Colonic mucosa (tissue), 4 donors: ENCODE data around the gene RAVER2. TPM values are rescaled to one million over a fixed set of nuclear protein-coding genes. Genes with fewer than 3 reads are reported as not detected.
"Not testable (repeated sequence)": the region's sequence is repeated elsewhere in the genome, so short reads cannot be mapped to it uniquely, and the experiment has no call there.

ENCODE experiments used
- DNase-seq: peaks from one replicate; pipeline ENCODE4 v3.0.0-alpha.2; 2020
- H3K27ac ChIP-seq: fragments of 200-600 bp; one replicate; pipeline ENCODE4 v1.8.0; 2021
- H3K27me3 ChIP-seq: fragments of 200-600 bp; one replicate; pipeline ENCODE4 v1.8.0; 2021
- H3K36me3 ChIP-seq: fragments of 200-600 bp; one replicate; pipeline ENCODE4 v1.8.0; 2021
- H3K4me1 ChIP-seq: fragments of 200-600 bp; one replicate; pipeline ENCODE4 v1.8.0; 2021; ENCODE audit warnings: mild to moderate bottlenecking
- H3K4me3 ChIP-seq: fragments of 200-600 bp; one replicate; pipeline ENCODE4 v1.8.0; 2021
- H3K9ac ChIP-seq, 2 donors: one replicate each; pipeline ENCODE4 v1.7.0; 2013; ENCODE audit warnings: control low read depth in 2 of 2, low read depth in 2 of 2, low read length in 2 of 2
- H3K9me3 ChIP-seq: fragments of 200-600 bp; one replicate; pipeline ENCODE4 v1.8.0; 2021
- intact Hi-C: fragments of 100-400 bp; cut with DNase I; formaldehyde crosslinking; loops from one replicate; pipeline ENCODE4 v1.14.1; 2022
- total RNA-seq, 2 donors: library from RNA; stranded (reverse); fragmentation: NEBNext Ultra II Directional in 1 of 2; extraction: Animal tissue kit (Norgen Biotek cat#: 25700) in 1 of 2; gene quantifications; one replicate each; pipeline ENCODE4 v1.2.1, GENCODE V29; 2021
- TF ChIP-seq, protein P1 (sequence below): fragments of 200-600 bp; IDR thresholded peaks from one replicate; pipeline ENCODE4 v1.8.0; 2022; ENCODE audit warnings: antibody characterized with exemption, mild to moderate bottlenecking
- donor health status: healthy.
- donor health status: DM: no; HTN: no; CAD: no.
- donor health status: DM: no; HTN: no; CAD: no.

The RAVER2 gene
- total RNA-seq, 2 donors from 2014 or later: 43.0 to 58.6 TPM

GRCh38 chr1:64721576-64722145 is 23.2 kb upstream of the RAVER2 start:
- H3K36me3 ChIP-seq: no peaks in the 10 kb centered on the region
- no peak overlapping the region for H3K4me3 ChIP-seq
- intact Hi-C loops: no loop called here
- H3K27me3 ChIP-seq: no peaks in the 10 kb centered on the region
- H3K9me3 ChIP-seq: no peaks in the 10 kb centered on the region
- H3K4me1 ChIP-seq: no peaks in the 10 kb centered on the region
- DNase-seq: no peak
- no peak overlapping the region for H3K9ac ChIP-seq
- no peak overlapping the region for H3K27ac ChIP-seq
- TF ChIP-seq, protein P1, sequence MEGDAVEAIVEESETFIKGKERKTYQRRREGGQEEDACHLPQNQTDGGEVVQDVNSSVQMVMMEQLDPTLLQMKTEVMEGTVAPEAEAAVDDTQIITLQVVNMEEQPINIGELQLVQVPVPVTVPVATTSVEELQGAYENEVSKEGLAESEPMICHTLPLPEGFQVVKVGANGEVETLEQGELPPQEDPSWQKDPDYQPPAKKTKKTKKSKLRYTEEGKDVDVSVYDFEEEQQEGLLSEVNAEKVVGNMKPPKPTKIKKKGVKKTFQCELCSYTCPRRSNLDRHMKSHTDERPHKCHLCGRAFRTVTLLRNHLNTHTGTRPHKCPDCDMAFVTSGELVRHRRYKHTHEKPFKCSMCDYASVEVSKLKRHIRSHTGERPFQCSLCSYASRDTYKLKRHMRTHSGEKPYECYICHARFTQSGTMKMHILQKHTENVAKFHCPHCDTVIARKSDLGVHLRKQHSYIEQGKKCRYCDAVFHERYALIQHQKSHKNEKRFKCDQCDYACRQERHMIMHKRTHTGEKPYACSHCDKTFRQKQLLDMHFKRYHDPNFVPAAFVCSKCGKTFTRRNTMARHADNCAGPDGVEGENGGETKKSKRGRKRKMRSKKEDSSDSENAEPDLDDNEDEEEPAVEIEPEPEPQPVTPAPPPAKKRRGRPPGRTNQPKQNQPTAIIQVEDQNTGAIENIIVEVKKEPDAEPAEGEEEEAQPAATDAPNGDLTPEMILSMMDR: no peak

DNA sequence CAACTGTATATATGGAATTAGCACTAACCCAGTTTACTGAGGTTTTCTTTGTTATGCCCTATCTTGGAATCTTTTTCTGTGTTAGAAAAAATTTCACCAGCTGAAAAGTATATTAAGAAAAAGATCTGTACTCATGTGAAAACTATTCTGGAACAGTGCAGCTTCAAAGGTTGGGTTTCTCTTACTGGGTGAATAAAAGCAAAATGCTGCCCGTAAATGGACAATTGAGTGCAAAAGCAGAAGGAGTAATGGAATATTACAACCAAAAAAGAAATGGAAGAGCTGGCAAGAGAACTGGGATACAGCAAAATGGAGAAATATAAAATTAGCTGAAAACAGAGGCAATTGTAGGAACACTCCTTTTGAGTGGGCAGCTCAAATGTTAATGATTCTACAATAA is 17.0 kb upstream of the RAVER2 start:
- Histone ChIP-seq H3K9me3 (no peaks in the 10 kb centered on the region), H3K27ac (no peak overlapping the region), H3K4me1 (no peaks in the 10 kb centered on the region), H3K36me3 (no peaks in the 10 kb centered on the region), H3K27me3 (no peaks in the 10 kb centered on the region), H3K9ac (no peak overlapping the region), H3K4me3 (no peak overlapping the region)
- intact Hi-C loops: no loop called here
- TF ChIP-seq, protein P1: no peak
- no peak for DNase-seq

DNA sequence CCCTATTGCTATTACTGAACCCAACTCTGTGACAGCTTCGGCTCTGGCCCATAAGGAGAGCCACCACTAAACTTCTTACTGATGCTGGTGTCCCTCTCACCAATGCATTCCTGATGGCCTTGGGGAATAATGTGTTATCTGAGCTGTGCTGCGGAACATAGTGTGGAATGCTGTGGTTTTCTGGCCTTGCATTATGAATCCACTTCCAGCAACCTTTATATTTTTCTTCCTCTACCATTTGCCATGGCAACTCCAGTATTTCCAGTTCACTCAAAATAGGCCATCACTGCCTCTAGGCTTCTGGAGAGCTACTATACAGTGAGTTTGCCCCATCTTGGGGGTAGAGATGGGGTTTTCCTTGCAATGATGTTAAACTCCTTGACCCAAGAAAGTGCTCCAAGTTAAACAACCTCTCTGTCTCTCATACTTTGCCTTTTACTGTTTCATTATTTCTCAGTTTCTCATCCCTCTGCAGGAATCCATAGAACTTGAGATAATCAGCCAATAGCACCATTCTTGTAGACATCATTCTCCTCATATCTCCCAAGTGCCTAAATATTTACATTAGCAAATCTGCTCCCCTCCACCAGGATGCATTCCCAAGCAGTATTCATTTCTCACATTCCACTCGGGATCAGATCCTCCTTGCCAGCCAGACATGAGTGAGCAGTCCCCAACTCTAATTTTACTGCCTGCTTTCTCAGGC is 11.1 kb upstream of the RAVER2 start:
- TF ChIP-seq, protein P1: no peak
- intact Hi-C loops: no loop called here
- Histone ChIP-seq H3K36me3 (no peaks in the 10 kb centered on the region), H3K9ac (no peak overlapping the region), H3K27me3 (no peaks in the 10 kb centered on the region), H3K4me1 (no peaks in the 10 kb centered on the region), H3K27ac (no peak overlapping the region), H3K9me3 (no peaks in the 10 kb centered on the region), H3K4me3 (no peak overlapping the region)
- DNase-seq: no peak

- Histone ChIP-seq H3K27me3 (no peaks in the 10 kb centered on the region), H3K27ac (no peak overlapping the region), H3K4me1 (no peaks in the 10 kb centered on the region), H3K9me3 (no peaks in the 10 kb centered on the region), H3K4me3 (no peak overlapping the region), H3K36me3 (no peaks in the 10 kb centered on the region), H3K9ac (no peak overlapping the region)
- TF ChIP-seq, protein P1: no peak
- intact Hi-C loops: no loop called here
- DNase-seq: no peak
Observed at GRCh38 chr1:64734287-64734652, 10.6 kb upstream of the RAVER2 start.

GRCh38 chr1:64740687-64741086 is 4.2 kb upstream of the RAVER2 start:
- not testable (repeated sequence) for H3K27ac ChIP-seq, H3K36me3 ChIP-seq, H3K4me1 ChIP-seq, DNase-seq, H3K4me3 ChIP-seq, H3K27me3 ChIP-seq, H3K9me3 ChIP-seq, H3K9ac ChIP-seq
- intact Hi-C loops: loop anchor here (5.0 kb wide), 1 partner anchor 53 kb away; no protein-coding TSS in a partner anchor

DNA sequence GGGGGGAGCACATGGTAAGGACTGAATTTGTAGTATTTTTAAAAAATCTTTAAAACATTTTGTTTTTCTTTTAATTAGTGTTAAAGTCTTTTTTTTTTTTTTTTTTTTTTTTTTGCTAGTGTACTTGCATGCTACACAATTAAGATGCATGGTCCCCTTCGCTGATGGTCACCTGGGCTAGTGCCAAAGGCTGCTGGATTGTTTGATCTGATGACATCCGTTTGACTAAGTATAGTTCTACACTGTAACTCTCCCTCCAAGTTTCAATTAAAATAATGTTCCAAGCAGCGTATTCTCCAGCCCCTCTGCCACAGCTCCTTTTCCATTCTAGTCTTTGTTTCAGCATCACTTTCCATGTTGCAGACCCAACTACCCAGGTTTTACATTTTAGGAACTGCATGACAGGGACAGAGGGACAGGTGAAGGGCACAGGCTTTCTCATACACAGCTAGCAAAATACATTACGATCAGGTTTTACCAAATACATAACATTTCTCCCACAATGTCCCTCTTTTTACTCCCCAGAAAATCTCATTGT is 852 bp upstream of the RAVER2 start:
- Histone ChIP-seq H3K27ac (peak overlapping the region; percentile 69), H3K9me3 (no peaks in the 10 kb centered on the region), H3K4me1 (no peaks in the 10 kb centered on the region), H3K27me3 (no peaks in the 10 kb centered on the region), H3K4me3 (peak overlapping the region; percentile 88), H3K9ac (peak overlapping the region in 1 of 2 donors; percentile 76), H3K36me3 (no peaks in the 10 kb centered on the region)
- DNase-seq: peak; percentile 29
- intact Hi-C loops: loop anchor here (2.0 to 5.0 kb wide), 2 partner anchors 57 to 81 kb away; no protein-coding TSS in a partner anchor
- TF ChIP-seq, protein P1: no peak
